Subcutaneous abdominal adipose tissue (tissue), 5 donors: Measurements from ENCODE around the gene SOX30.

Source experiments
- H3K27ac ChIP-seq: one replicate; pipeline ENCODE4 v1.7.0; 2013; ENCODE audit warnings: low read depth, mild to moderate bottlenecking, inconsistent platforms, low read length, moderate library complexity
- H3K27me3 ChIP-seq, 5 donors: one replicate each; pipeline ENCODE4 v1.7.0; 2013; ENCODE audit warnings: low read length in 5 of 5, inconsistent platforms in 1 of 5; ENCODE audit not compliant: control insufficient read depth in 5 of 5, insufficient read depth in 4 of 5
- H3K36me3 ChIP-seq, 5 donors: one replicate each; pipeline ENCODE4 v1.7.0; 2013; ENCODE audit warnings: low read length in 5 of 5; ENCODE audit not compliant: control insufficient read depth in 5 of 5, insufficient read depth in 5 of 5
- H3K4me1 ChIP-seq, 5 donors: one replicate each; pipeline ENCODE4 v1.7.0; 2013; ENCODE audit warnings: low read length in 5 of 5, mild to moderate bottlenecking in 3 of 5, moderate library complexity in 1 of 5; ENCODE audit not compliant: control insufficient read depth in 5 of 5, insufficient read depth in 5 of 5
- H3K4me3 ChIP-seq, 5 donors: one replicate each; pipeline ENCODE4 v1.7.0; 2013; ENCODE audit warnings: low read length in 5 of 5, low read depth in 1 of 5
- H3K9ac ChIP-seq, 5 donors: one replicate each; pipeline ENCODE4 v1.7.0; 2013; ENCODE audit warnings: low read length in 5 of 5, mild to moderate bottlenecking in 4 of 5, moderate library complexity in 3 of 5
- H3K9me3 ChIP-seq, 5 donors: one replicate each; pipeline ENCODE4 v1.7.0; 2013; ENCODE audit warnings: low read length in 5 of 5; ENCODE audit not compliant: control insufficient read depth in 5 of 5
- donor health status: healthy.
- donor health status: healthy.
- donor health status: healthy.
- donor health status: healthy.
- donor health status: healthy.

The SOX30 gene

GRCh38 chr5:157630341-157630740, 21.9 kb downstream of the SOX30 start:
- Histone ChIP-seq H3K36me3 (no peaks in the 10 kb centered on the region), H3K4me1 (no peaks in the 10 kb centered on the region), H3K9me3 (peaks cover 0 to 10% (median 2%) of the 10 kb centered on the region in 5 donors), H3K27me3 (no peaks in the 10 kb centered on the region), H3K4me3 (no peak overlapping the region), H3K27ac (no peak overlapping the region), H3K9ac (no peak overlapping the region)

GRCh38 chr5:157626831-157627230, 25.4 kb downstream of the SOX30 start:
- H3K27me3 ChIP-seq = no peaks in the 10 kb centered on the region
- H3K9me3 ChIP-seq = peaks cover 0 to 10% (median 2%) of the 10 kb centered on the region in 5 donors
- H3K4me3 ChIP-seq = no peak overlapping the region
- no peak overlapping the region for H3K27ac ChIP-seq
- no peaks in the 10 kb centered on the region for H3K36me3 ChIP-seq
- H3K9ac ChIP-seq = no peak overlapping the region
- no peaks in the 10 kb centered on the region for H3K4me1 ChIP-seq

DNA sequence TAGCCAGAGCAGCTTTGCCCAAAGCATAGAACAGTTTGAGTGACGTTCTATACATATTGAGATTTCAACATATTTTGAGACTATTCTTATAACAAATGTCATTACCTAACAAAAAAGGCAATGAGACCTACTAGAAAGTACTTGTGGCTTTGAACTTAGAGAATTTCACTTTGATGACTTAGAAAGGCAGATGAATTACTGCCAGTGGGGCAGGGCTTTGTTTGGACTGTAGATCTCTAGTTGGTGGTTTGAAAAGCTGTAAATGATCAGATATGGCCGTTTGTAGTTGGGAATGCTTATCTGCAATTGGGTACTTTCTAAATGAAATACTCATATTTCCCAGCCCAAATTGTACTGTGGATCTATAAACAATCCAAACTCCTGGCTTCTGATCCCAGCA, 28.1 kb downstream of the SOX30 start:
- no peaks in the 10 kb centered on the region for H3K9me3 ChIP-seq

GRCh38 chr5:157620776-157621175, 31.5 kb downstream of the SOX30 start:
- Histone ChIP-seq H3K27me3 (no peaks in the 10 kb centered on the region), H3K27ac (no peak overlapping the region), H3K4me3 (no peak overlapping the region), H3K9ac (no peak overlapping the region), H3K4me1 (no peaks in the 10 kb centered on the region), H3K36me3 (no peaks in the 10 kb centered on the region), H3K9me3 (no peaks in the 10 kb centered on the region)

More for the DNA sequence above, 28.1 kb downstream of the SOX30 start:
- no peaks in the 10 kb centered on the region for H3K36me3 ChIP-seq
- no peak overlapping the region for H3K4me3 ChIP-seq
- H3K27ac ChIP-seq = no peak overlapping the region
- no peak overlapping the region for H3K9ac ChIP-seq
- H3K4me1 ChIP-seq = no peaks in the 10 kb centered on the region
- no peaks in the 10 kb centered on the region for H3K27me3 ChIP-seq

DNA sequence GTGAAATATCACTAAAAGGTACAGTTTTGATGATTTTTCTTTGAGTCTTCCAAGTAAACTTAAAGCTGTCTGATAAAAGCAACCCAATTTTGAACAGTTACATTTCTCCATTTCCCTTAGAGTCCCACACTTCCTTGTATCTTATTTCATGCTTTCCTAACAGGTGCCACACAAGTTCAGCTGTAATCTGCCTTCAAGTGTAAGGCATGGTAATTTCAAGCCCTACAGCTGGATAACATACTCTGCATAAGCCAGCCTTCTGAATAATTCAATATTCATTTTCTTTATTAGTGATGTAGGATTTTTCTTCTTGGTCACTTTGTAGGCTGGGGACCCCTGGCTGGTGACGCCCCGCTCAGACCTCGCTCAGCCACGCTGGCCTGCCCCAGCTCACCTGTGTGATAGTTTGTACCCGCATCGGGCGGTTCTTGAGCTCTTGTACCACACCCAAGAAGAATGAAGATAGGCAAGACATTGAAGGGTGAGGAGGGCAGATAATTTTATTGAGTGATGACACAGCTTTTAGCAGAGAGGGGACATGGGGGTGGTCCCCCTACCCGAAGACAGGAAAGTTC, 34.0 kb downstream of the SOX30 start:
- Histone ChIP-seq H3K36me3 (no peaks in the 10 kb centered on the region), H3K4me1 (no peaks in the 10 kb centered on the region), H3K27me3 (no peaks in the 10 kb centered on the region), H3K9ac (no peak overlapping the region), H3K27ac (no peak overlapping the region), H3K4me3 (no peak overlapping the region), H3K9me3 (no peaks in the 10 kb centered on the region)

DNA sequence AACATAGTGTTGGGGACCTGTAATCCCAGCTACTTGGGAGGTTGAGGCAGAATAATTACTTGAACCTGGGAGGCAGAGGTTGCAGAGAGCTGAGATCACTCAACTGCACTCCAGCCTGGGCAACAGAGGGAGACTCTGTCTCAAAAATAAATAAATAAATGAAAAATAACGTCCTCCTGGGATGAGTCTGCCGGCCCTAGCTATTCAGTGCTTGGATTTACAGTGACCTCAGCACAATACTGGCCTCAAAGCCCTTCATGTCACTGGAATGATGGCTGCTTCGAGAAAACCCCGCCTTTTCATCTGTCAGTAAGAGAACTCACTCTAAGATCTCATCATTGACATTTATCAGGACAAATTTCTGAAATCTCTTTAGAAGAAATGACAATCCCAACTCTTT, 35.5 kb downstream of the SOX30 start:
- H3K9me3 ChIP-seq = no peaks in the 10 kb centered on the region
- H3K27ac ChIP-seq = no peak overlapping the region
- H3K36me3 ChIP-seq = no peaks in the 10 kb centered on the region
- H3K4me3 ChIP-seq = no peak overlapping the region
- H3K4me1 ChIP-seq = no peaks in the 10 kb centered on the region
- no peaks in the 10 kb centered on the region for H3K27me3 ChIP-seq
- no peak overlapping the region for H3K9ac ChIP-seq

GRCh38 chr5:157613385-157614245, 38.6 kb downstream of the SOX30 start:
- no peaks in the 10 kb centered on the region for H3K36me3 ChIP-seq
- H3K4me1 ChIP-seq = peaks cover 0 to 8% (median 0%) of the 10 kb centered on the region in 5 donors
- no peaks in the 10 kb centered on the region for H3K9me3 ChIP-seq
- no peaks in the 10 kb centered on the region for H3K27me3 ChIP-seq
- no peak overlapping the region for H3K27ac ChIP-seq
- H3K9ac ChIP-seq = no peak overlapping the region
- H3K4me3 ChIP-seq = no peak overlapping the region

- Histone ChIP-seq H3K4me1 (peaks cover 0 to 10% (median 0%) of the 10 kb centered on the region in 5 donors), H3K4me3 (no peak overlapping the region), H3K9ac (no peak overlapping the region), H3K27ac (no peak overlapping the region), H3K36me3 (no peaks in the 10 kb centered on the region), H3K27me3 (no peaks in the 10 kb centered on the region), H3K9me3 (no peaks in the 10 kb centered on the region)
These were observed 39.7 kb downstream of the SOX30 start for GRCh38 chr5:157612581-157612980.

- Histone ChIP-seq H3K27me3 (no peaks in the 10 kb centered on the region), H3K27ac (no peak overlapping the region), H3K9ac (no peak overlapping the region), H3K4me3 (no peak overlapping the region), H3K4me1 (peaks cover 0 to 10% (median 0%) of the 10 kb centered on the region in 5 donors), H3K9me3 (no peaks in the 10 kb centered on the region), H3K36me3 (no peaks in the 10 kb centered on the region)
These were observed 40.4 kb downstream of the SOX30 start for GRCh38 chr5:157611571-157612476.

- Histone ChIP-seq H3K27me3 (no peaks in the 10 kb centered on the region), H3K36me3 (no peaks in the 10 kb centered on the region), H3K9me3 (no peaks in the 10 kb centered on the region), H3K4me1 (peaks cover 0 to 10% (median 0%) of the 10 kb centered on the region in 5 donors), H3K4me3 (no peak overlapping the region), H3K9ac (no peak overlapping the region), H3K27ac (no peak overlapping the region)
These were observed 41.2 kb downstream of the SOX30 start for GRCh38 chr5:157610990-157611389.
